H1 (cell line): ENCODE measurements around the gene HSD17B2. TPM values are rescaled to one million over a fixed set of nuclear protein-coding genes. Genes with fewer than 3 reads are reported as not detected.

Source experiments
- CTCF ChIA-PET: fragments of 300-600 bp; sonication (Branson Sonifier 250); formaldehyde crosslinking; loops from one replicate; lab custom pipeline; 2021; ENCODE audit not compliant: partially characterized antibody; lab: Charles Lee
- POLR2A ChIA-PET: fragments of 300-600 bp; sonication (Branson Sonifier 250); formaldehyde crosslinking; loops from one replicate; lab custom pipeline; 2021; ENCODE audit warnings: inconsistent platforms; ENCODE audit not compliant: partially characterized antibody; lab: Charles Lee
- DNase-seq, 2 experiments: peaks; one replicate each; pipeline versions ENCODE4 v3.0.0 to v3.0.0-alpha.2; 2010 to 2022; ENCODE audit warnings: low spot score in 2 of 2, low read depth in 1 of 2, mixed read lengths in 1 of 2
- FAIRE-seq: peaks from 2 replicates; lab custom pipeline; 2011; peaks lifted over from hg19 to GRCh38; lab: Jason Lieb, UNC
- H2AFZ ChIP-seq: 2 replicates; pipeline ENCODE4 v1.8.1; 2012; ENCODE audit warnings: low read length, inconsistent platforms
- H2AK5ac ChIP-seq: 2 replicates; pipeline ENCODE4 v1.6.1; 2013; ENCODE audit warnings: low read depth, low read length
- H2BK120ac ChIP-seq: replicated peaks from 2 replicates; pipeline ENCODE3; 2013; ENCODE audit warnings: low read depth, low read length, inconsistent platforms
- H2BK12ac ChIP-seq: 2 replicates; pipeline ENCODE4 v1.6.1; 2013; ENCODE audit warnings: low read depth, low read length
- H2BK15ac ChIP-seq: 2 replicates; pipeline ENCODE4 v1.6.1; 2013; ENCODE audit warnings: low read length
- H2BK20ac ChIP-seq: 2 replicates; pipeline ENCODE4 v1.6.1; 2013; ENCODE audit warnings: low read length
- H2BK5ac ChIP-seq: 2 replicates; pipeline ENCODE4 v1.6.1; 2013; ENCODE audit warnings: low read depth, low read length
- H3K14ac ChIP-seq: 2 replicates; pipeline ENCODE4 v1.6.1; 2013; ENCODE audit warnings: inconsistent platforms; ENCODE audit not compliant: insufficient read length
- H3K18ac ChIP-seq: 2 replicates; pipeline ENCODE4 v1.6.1; 2013; ENCODE audit warnings: low read length; ENCODE audit errors: extremely low read depth
- H3K23ac ChIP-seq: 2 replicates; pipeline ENCODE4 v1.6.1; 2013; ENCODE audit warnings: inconsistent platforms; ENCODE audit not compliant: insufficient read length
- H3K23me2 ChIP-seq: 2 replicates; pipeline ENCODE4 v1.6.1; 2013; ENCODE audit warnings: low read depth, low read length
- H3K27ac ChIP-seq: 2 replicates; pipeline ENCODE4 v1.6.1; 2011; ENCODE audit warnings: low read depth, low read length, inconsistent platforms
- H3K27me3 ChIP-seq, 4 experiments: replicated peaks in 1 of 4; 1 replicate in 1 of 4; 2 replicates in 3 of 4; pipeline versions ENCODE4 v1.6.1 to v1.8.1; 2011 to 2013; ENCODE audit warnings: low read length in 3 of 4, mild to moderate bottlenecking in 3 of 4, inconsistent platforms in 2 of 4, mixed read lengths in 2 of 4, moderate library complexity in 1 of 4; ENCODE audit not compliant: control insufficient read depth in 3 of 4, insufficient read depth in 3 of 4; ENCODE audit errors: extremely low read depth in 1 of 4
- H3K36me3 ChIP-seq, 4 experiments: 2 replicates each; pipeline versions ENCODE4 v1.6.1 to v1.8.1; 2011 to 2013; ENCODE audit warnings: mild to moderate bottlenecking in 4 of 4, low read length in 3 of 4, moderate library complexity in 2 of 4, control low read depth in 1 of 4, inconsistent platforms in 1 of 4; ENCODE audit not compliant: insufficient read depth in 4 of 4, control insufficient read depth in 2 of 4
- H3K4ac ChIP-seq: replicated peaks from 2 replicates; pipeline ENCODE3; 2013; ENCODE audit warnings: low read length, low read depth, mixed read lengths, inconsistent platforms; ENCODE audit not compliant: insufficient read length
- H3K4me1 ChIP-seq, 4 experiments: replicated peaks in 1 of 4; 1 replicate in 1 of 4; 2 replicates in 3 of 4; pipeline versions ENCODE4 v1.6.1 to v1.8.1; 2011 to 2013; ENCODE audit warnings: low read length in 3 of 4, inconsistent platforms in 2 of 4, mixed read lengths in 1 of 4; ENCODE audit not compliant: insufficient read depth in 4 of 4, control insufficient read depth in 3 of 4
- H3K4me2 ChIP-seq, 2 experiments: 2 replicates each; pipeline versions ENCODE4 v1.6.1 to v1.8.1; 2011 to 2013; ENCODE audit warnings: low read depth in 2 of 2, low read length in 2 of 2, control low read depth in 1 of 2, inconsistent platforms in 1 of 2, mild to moderate bottlenecking in 1 of 2; ENCODE audit not compliant: insufficient read depth in 1 of 2
- H3K4me3 ChIP-seq, 4 experiments: fragments of 200-600, 300-600 bp in 1 of 4; sonication (generic), shearing (Covaris generic), sonication (Bioruptor Twin) in 1 of 4; 2 replicates each; pipeline versions ENCODE4 v1.5.1 to v1.8.1; 2011 to 2016; ENCODE audit warnings: low read length in 4 of 4, low read depth in 3 of 4, control low read depth in 2 of 4, inconsistent platforms in 2 of 4, mild to moderate bottlenecking in 2 of 4, mixed read lengths in 1 of 4, moderate library complexity in 1 of 4; ENCODE audit not compliant: insufficient read depth in 2 of 4; ENCODE audit errors: extremely low read depth in 1 of 4
- H3K56ac ChIP-seq: replicated peaks from 2 replicates; pipeline ENCODE3; 2013; ENCODE audit warnings: low read depth, mild to moderate bottlenecking, mixed read lengths, low read length, inconsistent platforms; ENCODE audit not compliant: insufficient read length
- H3K79me1 ChIP-seq: 2 replicates; pipeline ENCODE4 v1.6.1; 2013; ENCODE audit warnings: low read depth, low read length, control low read depth
- H3K79me2 ChIP-seq, 2 experiments: 2 replicates each; pipeline versions ENCODE4 v1.6.1 to v1.8.1; 2012 to 2013; ENCODE audit warnings: low read length in 2 of 2, mild to moderate bottlenecking in 2 of 2, inconsistent platforms in 1 of 2; ENCODE audit not compliant: insufficient read depth in 2 of 2, control insufficient read depth in 1 of 2
- H3K9ac ChIP-seq, 4 experiments: replicated peaks in 1 of 4; 1 replicate in 1 of 4; 2 replicates in 3 of 4; pipeline versions ENCODE4 v1.6.1 to v1.8.1; 2011 to 2013; ENCODE audit warnings: low read depth in 3 of 4, low read length in 3 of 4, control low read depth in 2 of 4, mild to moderate bottlenecking in 2 of 4, moderate library complexity in 2 of 4, inconsistent platforms in 1 of 4; ENCODE audit errors: extremely low read depth in 1 of 4
- H3K9me3 ChIP-seq, 2 experiments: 2 replicates each; pipeline versions ENCODE4 v1.6.1 to v1.8.1; 2012 to 2013; ENCODE audit warnings: mild to moderate bottlenecking in 2 of 2, moderate library complexity in 2 of 2, control low read depth in 1 of 2, inconsistent platforms in 1 of 2, low read depth in 1 of 2, low read length in 1 of 2, mixed read lengths in 1 of 2; ENCODE audit not compliant: insufficient read depth in 2 of 2
- H4K20me1 ChIP-seq, 2 experiments: replicated peaks in 1 of 2; 2 replicates each; pipeline versions ENCODE3 to v1.8.1; 2011 to 2013; ENCODE audit warnings: inconsistent platforms in 2 of 2, low read length in 2 of 2, mild to moderate bottlenecking in 1 of 2; ENCODE audit not compliant: insufficient read depth in 2 of 2, control insufficient read depth in 1 of 2
- H4K5ac ChIP-seq: 2 replicates; pipeline ENCODE4 v1.6.1; 2013; ENCODE audit warnings: low read length, low read depth, mixed read lengths, inconsistent platforms; ENCODE audit not compliant: insufficient read length
- H4K8ac ChIP-seq: 2 replicates; pipeline ENCODE4 v1.8.0; 2013; ENCODE audit warnings: mild to moderate bottlenecking, moderate library complexity, low read length, inconsistent platforms; ENCODE audit not compliant: insufficient read depth; ENCODE audit errors: extremely low read depth
- H4K91ac ChIP-seq: replicated peaks from 2 replicates; pipeline ENCODE3; 2013; ENCODE audit warnings: low read length, mixed read lengths, inconsistent platforms; ENCODE audit not compliant: insufficient read length
- CEBPB ChIP-seq: IDR thresholded peaks from 2 replicates; pipeline ENCODE4 v1.6.1; 2012; ENCODE audit warnings: low read depth, low read length
- EP300 ChIP-seq, 2 experiments: IDR thresholded peaks; 1 replicate in 1 of 2; 2 replicates in 1 of 2; pipeline ENCODE4 v1.6.1; 2011 to 2012; ENCODE audit warnings: low read depth in 2 of 2, low read length in 2 of 2, mild to moderate bottlenecking in 2 of 2, borderline replicate concordance in 1 of 2, inconsistent platforms in 1 of 2, moderate library complexity in 1 of 2
- KDM4A ChIP-seq: IDR thresholded peaks from one replicate; pipeline ENCODE4 v1.7.1; 2012; ENCODE audit warnings: low read depth, mild to moderate bottlenecking, moderate library complexity, low read length, inconsistent platforms; ENCODE audit not compliant: severe bottlenecking
- POLR2AphosphoS5 ChIP-seq: IDR thresholded peaks from 2 replicates; pipeline ENCODE4 v1.6.1; 2011; ENCODE audit warnings: low read depth, low read length
- SAP30 ChIP-seq: fragments of 300-600 bp; sonication (generic); IDR thresholded peaks from 2 replicates; pipeline ENCODE4 v1.7.1; 2012; ENCODE audit warnings: low read length, moderate library complexity, mild to moderate bottlenecking, inconsistent platforms; ENCODE audit not compliant: insufficient read depth, insufficient replicate concordance
- TAF7 ChIP-seq: optimal IDR thresholded peaks from 2 replicates; pipeline ENCODE3; 2011; ENCODE audit warnings: low read depth, mild to moderate bottlenecking, inconsistent platforms, low read length, moderate library complexity, borderline replicate concordance
- TEAD4 ChIP-seq: IDR thresholded peaks from 2 replicates; pipeline ENCODE4 v1.6.1; 2012; ENCODE audit warnings: low read depth, low read length, inconsistent platforms, mixed read lengths
- YY1 ChIP-seq: IDR thresholded peaks from 2 replicates; pipeline ENCODE4 v1.6.1; 2011; ENCODE audit warnings: low read depth, mild to moderate bottlenecking, low read length
- WGBS, 2 experiments: shearing (Covaris generic) in 1 of 2; methylation state at CpG; one replicate each; pipeline versions ENCODE4 v1.1.6 to v1.1.7; 2013 to 2015; ENCODE audit warnings: low lambda C conversion rate in 2 of 2, mixed read lengths in 2 of 2, inconsistent platforms in 1 of 2, low coverage in 1 of 2, missing lambda C conversion rate in 1 of 2; ENCODE audit not compliant: insufficient replicate concordance in 2 of 2, insufficient coverage in 1 of 2, insufficient read length in 1 of 2; ENCODE audit errors: extremely low coverage in 1 of 2, missing lambda C conversion rate in 1 of 2; 5-methylcytosine and 5-hydroxymethylcytosine counted together
- polyA plus RNA-seq, 7 experiments: library from polyadenylated mRNA; depleted of rRNA in 3 of 7; stranded (reverse) in 5 of 7; unstranded in 2 of 7; fragments of >200 nt in 5 of 7; fragments of 200-250 nt in 2 of 7; gene quantifications; 1 replicate in 5 of 7; 2 replicates in 1 of 7; 4 replicates in 1 of 7; pipeline versions ENCODE4 v1.2.1 to v1.2.3, GENCODE V29; 2011 to 2013; ENCODE audit warnings: missing spikeins in 2 of 7, mixed read lengths in 2 of 7
- total RNA-seq: library from RNA; stranded (reverse); fragmentation: NEBNext Ultra II Directional; extraction: Animal tissue kit (Norgen Biotek cat#: 25700); gene quantifications from 2 replicates; pipeline ENCODE4 v1.2.1, GENCODE V29; 2021

Gene HSD17B2
- total and polyA plus RNA-seq, 2 of the 8 experiments (the other 6 are each of a cell fraction or from before 2014, with no cell fraction given), result not detected

DNA sequence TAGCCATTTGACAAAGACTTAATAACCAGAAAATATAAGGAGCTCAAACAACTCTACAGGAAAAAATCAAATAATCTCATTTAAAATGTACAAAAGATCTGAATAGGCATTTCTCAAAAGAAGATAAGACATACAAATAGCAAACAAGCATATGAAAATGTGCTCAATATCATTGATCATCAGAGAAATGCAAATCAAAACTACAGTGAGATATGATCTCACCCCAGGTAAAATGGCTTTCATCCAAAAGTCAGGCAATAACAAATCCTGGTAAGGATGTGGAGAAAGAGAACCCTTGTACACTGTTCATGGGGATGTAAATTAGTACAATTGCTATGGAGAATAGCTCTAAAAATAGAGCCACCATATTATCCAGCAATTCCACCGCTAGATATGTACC lies 43.1 kb downstream of the HSD17B2 start:
- Histone ChIP-seq H3K4me2 (no peak overlapping the region), H3K23ac (no peak overlapping the region), H3K27me3 (no peaks in the 10 kb centered on the region), H3K4me3 (no peak overlapping the region), H3K9me3 (peaks cover 2 to 3% of the 10 kb centered on the region in 2 experiments; a peak in 1 of 4 replicates), H2BK120ac (no peak overlapping the region), H3K9ac (no peak overlapping the region), H2BK20ac (no peak overlapping the region), H4K8ac (no peak overlapping the region), H3K36me3 (no peaks in the 10 kb centered on the region), H2BK5ac (no peak overlapping the region), H2BK15ac (no peak overlapping the region), H2AFZ (no peak overlapping the region), H3K79me2 (no peaks in the 10 kb centered on the region), H4K20me1 (no peaks in the 10 kb centered on the region), H3K79me1 (no peaks in the 10 kb centered on the region), H2BK12ac (no peak overlapping the region), H3K56ac (no peak overlapping the region), H3K27ac (no peak overlapping the region), H3K14ac (no peak overlapping the region), H4K91ac (no peak overlapping the region), H2AK5ac (no peak overlapping the region), H3K4ac (no peak overlapping the region), H3K18ac (no peak overlapping the region), H3K23me2 (no peaks in the 10 kb centered on the region), H4K5ac (no peak overlapping the region), H3K4me1 (no peaks in the 10 kb centered on the region)
- FAIRE-seq (no peak), DNase-seq (no peak)
- WGBS, 2 experiments, result 86% methylated on average over 1 of the region's 1 CpG; no CpG with 5 or more reads in 1 of the 2 experiments
- POLR2A ChIA-PET, result no interaction called here
- no peak for TF ChIP-seq SAP30
- no peak for TF ChIP-seq TAF7
- no peak for TF ChIP-seq YY1
- TF ChIP-seq KDM4A, result no peak
- TF ChIP-seq POLR2AphosphoS5, result no peak
- no peak for TF ChIP-seq CEBPB
- TF ChIP-seq TEAD4, result no peak
- no peak for TF ChIP-seq EP300 (IDR thresholded peaks at IDR 0.05; ENCODE audit: borderline replicate concordance in 1 of 2, low read depth in 2 of 2, low read length in 2 of 2)
- CTCF ChIA-PET, result interaction anchor here (1.3 kb wide), 1 partner anchor 46 kb away, joined by 3 read pairs; no protein-coding TSS in a partner anchor
